GM12873 (cell line): ENCODE results near the gene CAMK1.

Experiments used
- TF ChIP-seq, protein P1 (sequence below): IDR thresholded peaks from 2 replicates; pipeline ENCODE4 v1.5.1; 2012; ENCODE audit warnings: low read depth, mild to moderate bottlenecking, moderate library complexity, low read length, control low read depth; ENCODE audit not compliant: insufficient read depth; ENCODE audit errors: missing control alignments

CAMK1 gene

DNA sequence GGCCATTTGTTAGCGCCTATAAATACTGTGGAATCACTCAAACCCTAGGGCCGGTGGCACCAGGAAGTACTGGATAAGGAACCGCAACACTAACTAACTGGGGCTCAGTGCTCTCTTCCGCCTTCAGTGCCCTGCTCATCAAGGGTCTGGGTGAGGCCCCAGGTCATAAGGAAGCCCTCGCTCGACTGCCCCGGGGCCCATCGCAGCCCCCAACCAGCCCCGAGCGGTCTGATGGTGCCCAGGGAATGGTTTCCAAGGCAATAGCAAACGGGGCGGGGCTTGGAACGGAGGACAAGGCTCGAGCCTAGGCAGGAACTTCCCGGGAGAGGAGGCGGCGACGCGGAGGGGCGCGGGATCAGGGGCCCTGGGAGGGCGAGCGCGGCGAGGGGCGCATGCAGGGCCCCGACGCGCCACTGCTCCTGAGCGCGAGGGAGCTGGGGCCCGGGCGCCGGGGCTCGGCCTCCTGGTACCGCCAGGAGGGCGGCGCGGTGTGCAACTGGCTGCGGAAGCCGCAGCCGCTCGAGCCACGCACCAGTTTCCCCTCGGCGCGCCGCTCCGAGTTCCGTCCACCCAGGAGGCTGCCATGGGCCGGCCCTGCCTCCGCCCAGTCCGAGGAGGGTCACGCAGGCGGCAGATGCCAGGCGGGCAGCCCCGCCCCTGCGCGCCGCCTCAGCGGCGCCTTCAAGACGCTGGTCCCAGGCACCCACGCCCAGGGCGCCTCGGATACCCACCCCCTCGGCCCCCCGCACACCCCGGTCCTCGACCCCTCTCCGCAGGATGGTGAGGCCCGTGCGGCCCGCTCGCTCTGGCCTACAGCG is 40.1 kb upstream of the CAMK1 start, which contains the start of gene TTLL3:
TSS of gene TTLL3 (plus strand) at position 648 of the 818 bp plus-strand sequence. CDS start 400 bp downstream, outside the sequence.
- TF ChIP-seq, protein P1, sequence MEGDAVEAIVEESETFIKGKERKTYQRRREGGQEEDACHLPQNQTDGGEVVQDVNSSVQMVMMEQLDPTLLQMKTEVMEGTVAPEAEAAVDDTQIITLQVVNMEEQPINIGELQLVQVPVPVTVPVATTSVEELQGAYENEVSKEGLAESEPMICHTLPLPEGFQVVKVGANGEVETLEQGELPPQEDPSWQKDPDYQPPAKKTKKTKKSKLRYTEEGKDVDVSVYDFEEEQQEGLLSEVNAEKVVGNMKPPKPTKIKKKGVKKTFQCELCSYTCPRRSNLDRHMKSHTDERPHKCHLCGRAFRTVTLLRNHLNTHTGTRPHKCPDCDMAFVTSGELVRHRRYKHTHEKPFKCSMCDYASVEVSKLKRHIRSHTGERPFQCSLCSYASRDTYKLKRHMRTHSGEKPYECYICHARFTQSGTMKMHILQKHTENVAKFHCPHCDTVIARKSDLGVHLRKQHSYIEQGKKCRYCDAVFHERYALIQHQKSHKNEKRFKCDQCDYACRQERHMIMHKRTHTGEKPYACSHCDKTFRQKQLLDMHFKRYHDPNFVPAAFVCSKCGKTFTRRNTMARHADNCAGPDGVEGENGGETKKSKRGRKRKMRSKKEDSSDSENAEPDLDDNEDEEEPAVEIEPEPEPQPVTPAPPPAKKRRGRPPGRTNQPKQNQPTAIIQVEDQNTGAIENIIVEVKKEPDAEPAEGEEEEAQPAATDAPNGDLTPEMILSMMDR = no peak

DNA sequence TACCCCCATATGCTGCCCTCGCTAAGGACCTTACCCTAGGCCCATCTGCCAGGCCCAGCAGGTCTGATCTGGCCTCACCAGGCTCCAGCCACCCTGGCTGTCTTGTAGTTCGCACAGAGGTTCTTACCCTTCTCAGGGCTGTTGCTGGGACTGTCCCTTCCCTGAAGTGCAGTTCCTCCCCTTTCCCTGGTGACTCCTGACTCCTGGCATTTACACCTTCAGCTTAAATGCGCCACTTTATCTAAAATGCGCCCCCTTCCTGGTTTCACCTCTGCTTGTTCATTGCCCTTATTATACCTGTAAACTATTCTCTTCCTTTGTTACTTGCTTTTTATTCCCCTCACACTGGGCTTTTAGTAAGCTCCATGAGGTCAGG is 39.5 kb upstream of the CAMK1 start:
- TF ChIP-seq, protein P1 = no peak

DNA sequence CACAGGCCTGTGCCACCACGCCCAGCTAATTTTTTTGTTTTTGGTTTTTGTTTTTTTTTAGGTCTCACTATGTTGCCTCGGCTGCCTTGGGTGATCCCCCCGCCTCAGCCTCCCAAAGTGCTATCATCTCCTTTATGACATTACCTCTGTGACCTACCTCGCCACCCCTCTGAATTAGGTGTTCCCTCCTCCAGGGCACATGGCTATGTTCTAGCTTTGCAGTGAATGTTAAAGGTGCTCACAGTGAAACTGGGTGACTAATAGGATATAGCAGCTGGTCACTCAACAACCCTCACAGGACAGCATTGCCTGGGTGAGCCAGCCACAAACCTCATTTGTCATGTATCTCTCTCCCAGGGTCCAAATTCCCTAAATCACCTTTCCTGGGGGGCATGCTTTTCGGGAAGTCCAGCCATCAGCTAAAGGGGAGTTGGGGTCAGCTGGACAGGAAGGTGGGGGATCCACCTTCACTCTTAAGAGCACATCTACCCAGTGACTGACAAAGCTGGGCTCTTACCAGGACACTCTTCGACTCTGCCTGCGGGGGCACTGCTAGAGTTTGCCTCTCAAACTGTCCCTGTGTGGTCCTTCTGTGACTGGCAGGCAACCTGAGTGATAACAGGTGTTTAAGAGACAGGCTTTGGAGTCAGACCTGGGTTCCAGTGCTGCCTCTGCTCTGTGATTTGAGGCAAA is 38.7 kb upstream of the CAMK1 start:
- TF ChIP-seq, protein P1 = peak; percentile 44

DNA sequence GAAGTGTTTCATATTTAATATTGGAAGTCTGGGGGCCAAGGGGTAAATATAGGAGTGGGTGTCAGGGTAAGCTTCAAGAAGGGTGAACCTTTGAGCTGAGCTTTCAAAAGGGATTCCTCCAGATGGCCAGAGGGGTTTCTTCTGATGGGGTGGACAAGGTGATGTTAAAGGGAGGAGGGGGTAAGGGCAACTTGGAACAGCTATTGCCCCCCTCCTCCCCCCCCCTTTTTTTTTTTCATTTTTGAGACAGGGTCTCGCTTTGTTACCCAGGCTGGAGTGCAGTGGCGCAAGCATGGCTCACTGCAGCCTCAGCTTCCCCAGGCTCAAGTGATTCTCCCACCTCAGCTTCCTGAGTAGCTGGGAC is 38.2 kb upstream of the CAMK1 start:
- TF ChIP-seq, protein P1 = no peak

DNA sequence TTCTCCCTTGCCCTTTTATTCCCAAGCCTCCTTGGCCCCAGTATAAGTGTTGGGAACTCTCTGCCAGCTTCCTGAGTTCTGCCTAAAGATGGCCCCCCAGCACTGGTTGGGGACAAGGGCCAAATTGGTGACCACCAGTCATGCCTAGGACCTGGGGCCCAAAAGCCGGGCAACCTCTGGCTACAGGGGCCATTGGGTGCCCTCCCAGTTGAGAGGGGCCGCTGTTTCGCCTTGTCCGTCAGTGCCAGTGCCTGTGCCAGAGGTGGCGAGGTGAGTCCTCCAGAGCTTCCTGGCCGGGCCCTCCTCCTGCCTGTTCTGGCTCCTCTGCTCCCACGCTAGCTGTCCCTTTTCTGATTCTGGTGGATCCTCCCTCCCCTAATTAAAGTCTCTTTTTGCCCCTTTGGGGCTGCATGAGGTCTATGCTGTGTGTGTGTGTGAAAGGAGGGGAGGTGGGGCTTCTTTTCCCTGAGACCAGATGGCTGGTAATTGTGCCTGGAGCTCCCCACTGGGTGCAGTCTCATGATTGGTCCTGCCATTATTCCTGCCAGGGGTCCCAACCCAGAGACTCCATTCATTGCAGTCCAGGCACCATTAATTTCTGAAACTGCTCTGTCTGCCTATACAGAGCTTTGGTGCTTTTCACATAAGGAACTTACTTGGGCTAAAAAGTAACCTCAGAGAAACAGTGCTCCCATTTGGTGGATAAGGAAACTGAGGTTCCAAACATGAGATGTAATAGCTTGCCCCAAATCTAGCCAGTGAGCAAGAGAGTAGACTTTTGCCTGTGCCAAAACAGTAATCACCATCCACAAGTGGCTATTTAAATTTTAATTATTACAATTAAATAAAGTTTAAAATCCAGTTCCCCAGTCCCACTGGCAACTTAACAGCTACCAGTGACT is 37.2 kb upstream of the CAMK1 start:
- TF ChIP-seq, protein P1 = no peak

DNA sequence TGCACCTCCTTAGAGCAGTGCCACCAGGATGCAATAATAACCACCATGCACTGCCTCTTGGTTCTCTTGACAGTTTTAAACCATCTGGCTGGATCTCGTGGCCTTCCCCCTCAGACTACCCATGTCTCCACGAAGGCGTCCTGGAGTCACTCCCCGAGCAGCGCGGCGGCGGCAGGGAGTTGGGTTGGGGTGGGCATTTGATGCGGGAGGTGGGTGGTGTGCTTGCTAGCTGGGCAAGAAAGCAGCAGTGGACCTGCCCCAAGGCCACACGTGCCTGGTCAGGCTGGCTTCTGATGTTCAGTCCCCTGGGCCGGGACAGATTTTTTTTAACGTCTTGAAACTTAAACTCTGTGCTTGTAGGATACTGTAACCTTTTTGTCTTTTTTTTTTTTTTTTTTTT is 36.4 kb upstream of the CAMK1 start:
- TF ChIP-seq, protein P1 = no peak
